ENCODE results near the gene MESP2.

GRCh38 chr15:89769366-89769765 lies 6.8 kb upstream of the MESP2 start:
- no peak for TF ChIP-seq CTCF (IDR thresholded peaks at IDR 0.05)
- TF ChIP-seq POLR2A (IDR thresholded peaks at IDR 0.05) = no peak
